Nephron progenitor cell (in vitro differentiated cells): ENCODE results near the gene STEAP3.

Source experiments
- DNase-seq: peaks from one replicate; pipeline ENCODE4 v3.0.0; 2021
- H3K27ac Mint-ChIP-seq: 2 replicates; pipeline ENCODE4 v1.8.0; 2021; ENCODE audit warnings: mild to moderate bottlenecking, moderate library complexity, mixed read lengths
- H3K27me3 Mint-ChIP-seq: 2 replicates; pipeline ENCODE4 v1.8.0; 2021; ENCODE audit warnings: mild to moderate bottlenecking, low read depth, mixed read lengths; ENCODE audit not compliant: poor library complexity
- H3K36me3 Mint-ChIP-seq: 2 replicates; pipeline ENCODE4 v1.8.0; 2021; ENCODE audit warnings: low read depth, mixed read lengths
- H3K4me1 Mint-ChIP-seq: 2 replicates; pipeline ENCODE4 v1.8.0; 2021; ENCODE audit warnings: mixed read lengths
- H3K4me3 Mint-ChIP-seq: 2 replicates; pipeline ENCODE4 v1.8.0; 2021; ENCODE audit warnings: mild to moderate bottlenecking, moderate library complexity, mixed read lengths
- H3K9me3 Mint-ChIP-seq: 2 replicates; pipeline ENCODE4 v1.8.0; 2021; ENCODE audit warnings: mild to moderate bottlenecking, moderate library complexity, mixed read lengths
- TF ChIP-seq, protein P1 (sequence below): fragments of 200-600 bp; sonication (generic); IDR thresholded peaks from 2 replicates; pipeline ENCODE4 v1.5.0; 2021; ENCODE audit warnings: antibody characterized with exemption

STEAP3 gene

GRCh38 chr2:119308793-119309330 lies 85.2 kb downstream of the STEAP3 start:
- TF ChIP-seq, protein P1, sequence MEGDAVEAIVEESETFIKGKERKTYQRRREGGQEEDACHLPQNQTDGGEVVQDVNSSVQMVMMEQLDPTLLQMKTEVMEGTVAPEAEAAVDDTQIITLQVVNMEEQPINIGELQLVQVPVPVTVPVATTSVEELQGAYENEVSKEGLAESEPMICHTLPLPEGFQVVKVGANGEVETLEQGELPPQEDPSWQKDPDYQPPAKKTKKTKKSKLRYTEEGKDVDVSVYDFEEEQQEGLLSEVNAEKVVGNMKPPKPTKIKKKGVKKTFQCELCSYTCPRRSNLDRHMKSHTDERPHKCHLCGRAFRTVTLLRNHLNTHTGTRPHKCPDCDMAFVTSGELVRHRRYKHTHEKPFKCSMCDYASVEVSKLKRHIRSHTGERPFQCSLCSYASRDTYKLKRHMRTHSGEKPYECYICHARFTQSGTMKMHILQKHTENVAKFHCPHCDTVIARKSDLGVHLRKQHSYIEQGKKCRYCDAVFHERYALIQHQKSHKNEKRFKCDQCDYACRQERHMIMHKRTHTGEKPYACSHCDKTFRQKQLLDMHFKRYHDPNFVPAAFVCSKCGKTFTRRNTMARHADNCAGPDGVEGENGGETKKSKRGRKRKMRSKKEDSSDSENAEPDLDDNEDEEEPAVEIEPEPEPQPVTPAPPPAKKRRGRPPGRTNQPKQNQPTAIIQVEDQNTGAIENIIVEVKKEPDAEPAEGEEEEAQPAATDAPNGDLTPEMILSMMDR, result no peak
- Mint-ChIP-seq H3K4me1 (peaks cover 12% of the 10 kb centered on the region), H3K36me3 (no peaks in the 10 kb centered on the region), H3K27me3 (peaks cover 6% of the 10 kb centered on the region), H3K4me3 (no peak overlapping the region), H3K27ac (no peak overlapping the region), H3K9me3 (no peaks in the 10 kb centered on the region)
- no peak for DNase-seq

DNA sequence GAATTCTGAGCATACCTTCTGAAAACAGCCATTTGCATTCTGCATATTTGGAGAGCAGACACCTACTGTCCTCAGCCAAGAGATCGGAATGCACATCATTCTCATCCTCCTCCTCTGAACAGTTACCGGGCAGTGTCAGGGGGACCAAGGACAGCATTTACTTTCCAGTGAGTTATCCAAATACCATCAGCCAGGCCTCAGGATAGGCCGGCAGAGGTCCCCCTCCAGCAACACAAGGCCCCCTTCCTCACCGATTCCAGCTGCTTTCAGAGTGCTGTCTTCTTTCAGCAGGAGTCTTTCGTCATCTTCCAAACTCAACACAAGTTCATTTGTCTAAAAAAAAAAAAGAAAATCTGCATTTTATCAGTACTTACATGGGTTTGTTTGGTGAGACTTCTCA lies 87.7 kb downstream of the STEAP3 start:
- Mint-ChIP-seq H3K27ac (peak overlapping the region; percentile 23), H3K36me3 (peaks cover 10% of the 10 kb centered on the region), H3K9me3 (peaks cover 9% of the 10 kb centered on the region), H3K4me3 (no peak overlapping the region), H3K27me3 (peaks cover 6% of the 10 kb centered on the region), H3K4me1 (peaks cover 7% of the 10 kb centered on the region)
- no peak for DNase-seq
- TF ChIP-seq, protein P1, result no peak

- Mint-ChIP-seq H3K4me1 (peaks cover 7% of the 10 kb centered on the region), H3K27me3 (peaks cover 6% of the 10 kb centered on the region), H3K36me3 (peaks cover 10% of the 10 kb centered on the region), H3K4me3 (no peak overlapping the region), H3K9me3 (peaks cover 9% of the 10 kb centered on the region), H3K27ac (peak overlapping the region; percentile 23)
- DNase-seq, result no peak
- TF ChIP-seq, protein P1, result no peak
Observed at GRCh38 chr2:119311831-119312230, 88.2 kb downstream of the STEAP3 start.
